Measurements from ENCODE around the gene RNF5. TPM values are rescaled to one million over a fixed set of nuclear protein-coding genes. Genes with fewer than 3 reads are reported as not detected.

RNF5 gene
- total and polyA plus RNA-seq, 9 of the 15 experiments (the other 6 are each of a cell fraction or from before 2014, with no cell fraction given), result 62.2 to 245 (median 129) TPM

GRCh38 chr6:32178547-32179440 lies 589 bp downstream of the RNF5 start (continued):
- TF ChIP-seq ZNF407 (IDR thresholded peaks at IDR 0.05; ENCODE audit: low read depth) (no peak), NR3C1 (CRISPR knock-in tag; IDR thresholded peaks at IDR 0.05) (no peak), ILF3 (IDR thresholded peaks at IDR 0.05; ENCODE audit: borderline replicate concordance) (no peak), HMG20A (CRISPR knock-in tag; conservative IDR thresholded peaks at IDR 0.05) (0 out of 2 replicates have a peak, but pooled peaks have one; percentile 19), DIDO1 (tag; IDR thresholded peaks at IDR 0.05; ENCODE audit: low read depth) (no peak), ZNF398 (CRISPR knock-in tag; IDR thresholded peaks at IDR 0.05) (no peak), E2F4 (CRISPR knock-in tag; IDR thresholded peaks at IDR 0.05; ENCODE audit: low read depth) (0 out of 2 replicates have a peak, but pooled peaks have one; percentile 13), ATF7 (IDR thresholded peaks at IDR 0.05) (no peak), COPS2 (conservative IDR thresholded peaks at IDR 0.05) (no peak), LEF1 (IDR thresholded peaks at IDR 0.05) (no peak), NFYB (IDR thresholded peaks at IDR 0.05; ENCODE audit: extremely low read depth, insufficient read length) (no peak), CLOCK (CRISPR knock-in tag; IDR thresholded peaks at IDR 0.05; ENCODE audit: borderline replicate concordance) (no peak)

All from K562 (cell line).